KBM-7 (cell line): ENCODE results near the gene PCYT1A.
"Not testable (repeated sequence)": the region's sequence is repeated elsewhere in the genome, so short reads cannot be mapped to it uniquely, and the experiment has no call there.

Experiments
- DNase-seq: peaks from one replicate; pipeline ENCODE4 v3.0.0-alpha.2; 2015
- in situ Hi-C: fragments of 300-500 bp; cut with MboI; formaldehyde crosslinking; loops from 2 replicates; pipeline ENCODE4 v1.14.3; 2020; ENCODE audit warnings: low sequenced_read_pairs, low pct_unique_long_range_greater_than_20kb, mixed read lengths

Gene PCYT1A

GRCh38 chr3:196218155-196218712 is 69.3 kb downstream of the PCYT1A start:
- no peak for DNase-seq
- in situ Hi-C loops = loop anchor here (25.0 kb wide), 1 partner anchor 506 kb away; the partner anchor contains the start of gene MUC20

GRCh38 chr3:196217307-196218154 is 70.0 kb downstream of the PCYT1A start:
- in situ Hi-C loops = loop anchor here (25.0 kb wide), 1 partner anchor 505 kb away; the partner anchor contains the start of gene MUC20
- DNase-seq = no peak

DNA sequence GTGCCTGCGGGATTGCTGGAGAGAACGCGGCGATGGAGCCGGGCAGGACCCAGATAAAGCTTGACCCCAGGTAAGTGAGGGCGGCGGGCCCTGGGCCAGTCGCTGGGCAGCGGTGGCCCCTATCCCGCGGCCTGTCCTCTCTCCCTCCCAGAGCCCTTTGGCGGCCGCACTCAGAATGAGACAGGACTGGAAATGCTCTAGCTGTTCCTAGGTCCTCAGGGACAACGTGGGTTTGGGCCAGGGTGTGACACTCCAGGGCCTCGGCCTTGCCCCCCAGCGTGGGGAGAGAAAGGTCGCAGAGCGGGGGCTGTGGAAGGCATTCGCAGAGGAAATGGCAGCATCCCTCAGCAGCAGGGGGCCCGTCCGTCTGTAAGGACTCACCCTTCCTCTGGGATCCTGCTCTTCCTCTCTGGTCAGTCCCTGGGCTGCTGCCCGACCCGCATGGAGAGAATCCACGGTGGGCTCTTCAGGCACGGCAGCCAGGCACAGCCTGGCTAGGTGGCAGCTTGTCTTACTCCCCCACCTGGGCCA is 70.8 kb downstream of the PCYT1A start:
- DNase-seq = no peak
- in situ Hi-C loops = loop anchor here (25.0 kb wide), 1 partner anchor 504 kb away; the partner anchor contains the start of gene MUC20

DNA sequence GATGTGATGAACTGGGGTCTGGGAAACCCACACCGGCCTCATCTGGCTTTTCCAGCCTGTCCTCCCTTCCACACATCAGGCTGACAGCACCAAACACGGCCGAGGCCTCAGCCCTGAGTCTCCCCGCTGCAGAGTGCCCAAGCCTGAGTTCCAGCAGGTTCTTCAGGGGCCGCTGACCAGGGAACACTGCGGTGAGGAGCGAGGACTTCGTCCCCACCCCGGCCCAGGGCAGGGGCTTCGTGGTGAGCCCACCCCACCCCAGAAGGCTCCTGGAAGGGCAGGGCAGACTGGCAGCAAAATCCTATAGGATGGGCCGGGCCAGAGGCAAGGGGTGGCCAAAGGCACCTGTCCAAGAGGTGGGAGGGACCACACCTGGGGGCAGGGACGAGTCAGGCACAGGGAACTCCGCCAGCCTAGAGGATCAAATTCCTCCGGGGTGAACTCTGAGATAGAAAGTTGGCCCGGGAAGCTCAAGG is 71.4 kb downstream of the PCYT1A start, which contains the start of gene SLC51A:
Gene SLC51A (plus strand): TSS at position 446 of the 476 bp plus-strand sequence. CDS start 179 bp downstream, outside the sequence.
- DNase-seq = no peak
- in situ Hi-C loops = loop anchor here (25.0 kb wide), 1 partner anchor 504 kb away; the partner anchor contains the start of gene MUC20

GRCh38 chr3:196215493-196216020 is 72.0 kb downstream of the PCYT1A start:
- in situ Hi-C loops = loop anchor here (25.0 kb wide), 1 partner anchor 503 kb away; the partner anchor contains the start of gene MUC20
- peak; percentile 37 for DNase-seq

DNA sequence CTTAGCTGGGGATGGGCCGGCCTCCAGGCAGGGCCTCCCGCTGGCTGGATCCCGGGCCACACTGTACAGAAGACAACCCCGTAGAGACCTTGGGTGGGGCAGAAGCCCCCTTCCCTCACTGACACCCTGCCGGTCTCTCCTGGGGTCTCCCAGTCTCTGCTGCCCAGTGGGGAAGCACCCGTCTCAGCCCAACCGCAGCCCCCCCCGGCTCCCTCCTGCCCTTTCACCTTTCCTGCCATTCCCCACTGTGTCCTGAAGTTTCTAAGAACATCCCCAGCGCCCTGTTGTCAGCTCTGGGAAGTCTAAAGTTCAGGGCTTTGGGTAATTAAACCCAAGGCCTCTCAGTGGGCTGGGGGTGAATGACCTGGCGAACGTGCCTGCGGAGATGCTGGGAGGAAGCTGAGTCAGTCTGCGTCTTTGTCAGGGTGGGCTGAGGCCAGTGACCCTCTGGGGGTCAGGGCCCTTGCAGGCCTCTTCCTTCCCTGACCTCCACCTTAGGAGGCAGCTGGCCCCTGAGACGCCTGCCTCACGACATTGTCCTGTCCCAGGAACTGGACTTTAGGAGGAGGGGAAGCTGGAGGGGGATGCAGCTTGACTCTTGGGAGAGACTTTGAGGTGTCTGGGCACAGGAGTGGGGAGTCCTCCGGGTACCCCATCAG is 72.6 kb downstream of the PCYT1A start:
- in situ Hi-C loops = loop anchor here (25.0 kb wide), 1 partner anchor 503 kb away; the partner anchor contains the start of gene MUC20
- DNase-seq = no peak

- in situ Hi-C loops = loop anchor here (25.0 kb wide), 1 partner anchor 499 kb away; the partner anchor contains the start of gene MUC20
- DNase-seq = no peak
Observed at GRCh38 chr3:196210673-196211556, 76.6 kb downstream of the PCYT1A start, which contains the start of gene ZDHHC19. ZDHHC19 (minus strand) TSS chr3:196211400; CDS start chr3:196211315, 85 bp downstream.

GRCh38 chr3:196209944-196210672 is 77.4 kb downstream of the PCYT1A start:
- not testable (repeated sequence) for DNase-seq
- in situ Hi-C loops = loop anchor here (25.0 kb wide), 1 partner anchor 498 kb away; the partner anchor contains the start of gene MUC20

DNA sequence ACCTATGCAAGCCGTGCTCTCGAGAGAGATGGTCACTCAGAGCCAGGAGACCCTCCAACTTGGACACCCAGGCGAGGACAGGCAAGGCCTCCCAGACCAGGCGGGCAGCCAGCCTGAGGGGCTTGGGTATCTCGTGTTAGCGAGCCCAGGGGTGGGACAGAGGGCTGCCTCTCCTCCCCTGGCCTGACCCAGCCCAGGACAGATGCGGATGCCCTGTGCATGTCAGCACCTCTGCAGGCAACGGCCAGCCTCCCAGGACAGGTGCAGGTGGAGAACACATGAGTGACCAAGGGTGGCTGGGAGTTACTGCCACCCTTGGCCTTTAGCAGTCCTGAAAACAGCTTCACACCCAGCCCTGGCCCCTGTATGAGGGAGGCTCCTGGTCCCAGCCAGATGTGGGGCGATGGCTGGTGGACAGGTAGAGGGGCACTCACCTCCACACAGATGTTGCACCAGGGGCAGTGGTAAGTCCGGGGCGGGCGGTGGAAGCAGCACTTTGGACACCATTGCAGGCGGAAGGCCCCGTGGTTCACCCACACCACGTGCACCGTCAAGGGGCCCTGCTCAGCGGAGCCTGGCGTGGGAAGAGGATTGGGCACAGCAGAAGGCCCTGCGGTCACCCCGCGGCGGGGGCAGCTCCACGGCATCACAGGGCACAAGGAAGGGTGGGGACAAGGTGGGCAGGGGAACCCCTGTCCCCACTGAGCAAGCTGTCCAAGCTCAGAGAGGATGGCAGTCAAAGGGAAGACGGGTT is 78.4 kb downstream of the PCYT1A start:
- in situ Hi-C loops = loop anchor here (25.0 kb wide), 1 partner anchor 497 kb away; the partner anchor contains the start of gene MUC20

GRCh38 chr3:196207833-196208607 is 79.5 kb downstream of the PCYT1A start:
- DNase-seq = peak; percentile 31
- in situ Hi-C loops = loop anchor here (25.0 kb wide), 1 partner anchor 496 kb away; the partner anchor contains the start of gene MUC20

More for the DNA sequence above, 78.4 kb downstream of the PCYT1A start:
- no peak for DNase-seq

DNA sequence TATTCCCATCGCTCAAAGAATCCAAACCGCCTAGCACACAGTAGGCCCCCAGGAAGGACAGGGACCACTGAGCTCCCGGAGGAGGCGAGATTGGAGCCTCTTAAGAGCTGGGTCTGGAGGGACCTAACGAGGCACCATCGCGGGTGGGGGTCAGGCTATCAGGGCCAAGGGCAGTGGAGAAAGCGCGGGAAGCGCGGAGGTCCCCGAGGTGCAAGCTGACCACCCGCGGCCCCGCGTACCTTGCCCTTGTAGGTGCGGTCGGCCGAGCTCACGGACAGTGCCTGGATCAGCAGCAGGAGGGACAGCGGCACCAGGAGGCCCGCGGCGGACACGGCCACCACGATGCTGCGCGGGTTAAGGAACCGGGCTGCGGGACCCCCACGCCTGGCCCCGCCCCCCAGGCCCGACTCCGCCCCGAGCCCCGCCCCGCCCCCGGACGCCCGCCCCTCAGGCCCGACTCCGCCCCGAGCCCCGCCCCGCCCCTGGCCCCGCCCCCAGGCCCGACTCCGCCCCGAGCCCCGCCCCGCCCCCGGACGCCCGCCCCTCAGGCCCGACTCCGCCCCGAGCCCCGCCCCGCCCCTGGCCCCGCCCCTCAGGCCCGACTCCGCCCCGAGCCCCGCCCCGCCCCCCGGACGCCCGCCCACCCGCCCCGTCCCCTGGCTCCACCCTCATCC is 80.2 kb downstream of the PCYT1A start:
- DNase-seq = no peak
- in situ Hi-C loops = loop anchor here (25.0 kb wide), 1 partner anchor 495 kb away; the partner anchor contains the start of gene MUC20

- not testable (repeated sequence) for DNase-seq
Observed at GRCh38 chr3:196205442-196206205, 81.9 kb downstream of the PCYT1A start.

GRCh38 chr3:196203846-196204245 is 83.7 kb downstream of the PCYT1A start:
- DNase-seq = no peak
- in situ Hi-C loops = loop anchor here (25.0 kb wide), 1 partner anchor 492 kb away; the partner anchor contains the start of gene MUC20

More at GRCh38 chr3:196205442-196206205, 81.9 kb downstream of the PCYT1A start:
- in situ Hi-C loops = loop anchor here (25.0 kb wide), 1 partner anchor 493 kb away; the partner anchor contains the start of gene MUC20

DNA sequence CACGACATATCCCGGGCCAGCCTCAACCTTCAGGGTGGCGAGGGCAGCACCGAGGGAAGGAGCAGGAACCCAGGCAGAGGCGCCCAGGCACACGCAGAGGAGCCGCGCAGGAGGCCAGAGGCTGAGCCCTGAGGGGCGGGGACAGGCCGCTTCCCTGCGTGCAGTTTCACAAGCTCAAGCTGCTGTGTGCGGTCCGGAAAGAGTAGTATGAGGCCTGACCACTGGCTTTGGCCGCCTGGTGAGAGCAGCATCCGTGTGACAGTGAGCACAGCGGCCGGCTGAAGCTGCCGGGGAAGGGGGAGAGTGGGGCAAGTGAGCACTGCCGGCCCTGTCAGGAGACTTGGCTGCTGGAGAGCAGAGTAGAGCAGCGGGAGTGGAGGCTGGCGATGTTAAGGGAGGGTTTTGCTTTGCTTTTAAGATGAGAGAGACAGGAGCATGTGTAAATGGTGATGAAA is 85.0 kb downstream of the PCYT1A start:
- DNase-seq = no peak
- in situ Hi-C loops = loop anchor here (25.0 kb wide), 1 partner anchor 490 kb away; the partner anchor contains the start of gene MUC20
